Hindlimb muscle (tissue), 1 donor: ENCODE results near the gene DDIT4. TPM values are rescaled to one million over a fixed set of nuclear protein-coding genes. Genes with fewer than 3 reads are reported as not detected.
"Not testable (repeated sequence)": the region's sequence is repeated elsewhere in the genome, so short reads cannot be mapped to it uniquely, and the experiment has no call there.

Source experiments
- DNase-seq: peaks from one replicate; pipeline ENCODE4 v3.0.0-alpha.2; 2013
- polyA plus RNA-seq: library from polyadenylated mRNA; unstranded; fragments of 120-200 nt; gene quantifications from one replicate; pipeline ENCODE4 v1.2.1, GENCODE V29; 2013; ENCODE audit not compliant: insufficient read length

The DDIT4 gene
- polyA plus RNA-seq, 1 donor, result 63.5 TPM

- no peak for DNase-seq
These were observed 5.8 kb upstream of the DDIT4 start for GRCh38 chr10:72267819-72268399.

DNA sequence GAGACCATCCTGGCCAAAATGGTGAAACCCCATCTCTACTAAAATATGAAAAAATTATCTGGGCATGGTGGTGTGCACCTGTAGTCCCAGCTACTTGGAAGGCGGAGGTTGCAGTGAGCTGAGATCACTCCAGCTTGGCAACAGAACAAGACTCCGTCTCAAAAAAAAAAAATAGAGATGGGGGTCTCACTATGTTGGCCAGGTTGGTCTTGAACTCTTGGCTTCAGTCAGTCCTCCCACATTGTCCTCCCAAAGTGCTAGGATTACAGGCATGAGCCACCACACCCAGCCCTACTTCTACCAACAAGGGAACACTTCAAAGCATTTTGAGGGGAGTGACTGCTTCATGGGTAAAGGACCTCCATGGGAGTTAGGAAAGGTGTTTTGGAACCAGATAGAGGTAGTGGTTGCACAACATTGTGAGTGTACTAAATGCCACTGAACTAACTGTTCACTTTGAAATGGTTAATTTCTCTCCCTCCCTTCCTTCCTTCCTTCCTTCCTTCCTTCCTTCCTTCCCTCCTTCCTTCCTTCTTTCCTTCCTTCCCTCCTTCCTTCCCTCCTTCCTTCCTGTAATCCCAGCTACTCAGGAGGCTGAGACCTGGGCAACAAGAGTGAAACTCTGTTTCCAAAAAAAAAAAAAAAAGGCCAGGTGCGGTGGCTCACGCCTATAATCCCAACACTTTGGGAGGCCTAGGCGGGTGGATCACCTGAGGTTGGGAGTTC, 5.1 kb upstream of the DDIT4 start:
- not testable (repeated sequence) for DNase-seq

GRCh38 chr10:72270607-72271281, 3.0 kb upstream of the DDIT4 start:
- DNase-seq, result no peak

DNA sequence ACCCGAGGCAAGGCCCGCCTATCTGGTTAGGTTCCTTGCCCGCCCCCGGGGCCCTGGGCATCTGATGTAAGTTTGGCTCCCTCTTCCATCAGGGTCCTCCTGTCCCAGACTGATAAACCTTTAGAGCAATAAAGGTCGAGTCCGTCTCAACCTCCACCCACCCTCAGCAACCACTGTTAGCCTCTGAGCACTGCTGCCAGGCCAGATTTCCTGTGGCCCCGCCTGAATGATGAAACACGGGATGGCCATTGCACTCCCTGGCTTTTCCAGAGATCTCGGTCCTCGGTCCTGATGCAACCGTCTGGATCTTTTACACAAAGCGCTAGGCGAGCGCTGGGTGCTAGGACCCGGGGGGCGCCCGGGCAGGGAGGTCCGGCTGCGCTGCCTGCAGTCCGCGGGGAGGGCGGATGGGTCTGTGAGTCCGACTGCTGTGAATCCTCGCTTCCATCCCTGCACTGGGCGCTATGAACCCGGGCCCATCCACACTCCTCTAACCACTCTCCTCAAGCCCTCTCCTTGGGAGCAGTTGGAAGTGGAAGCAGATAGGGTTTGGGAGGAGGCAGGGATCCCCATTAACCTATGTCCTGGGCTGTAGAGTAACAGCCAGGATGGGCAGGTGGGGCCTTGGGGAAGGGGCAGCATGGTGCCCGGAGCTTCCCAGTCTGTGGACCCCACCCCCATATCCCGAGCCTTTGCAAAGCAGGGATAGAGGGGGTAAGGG, 875 bp upstream of the DDIT4 start:
- peak; percentile 94 for DNase-seq

DNA sequence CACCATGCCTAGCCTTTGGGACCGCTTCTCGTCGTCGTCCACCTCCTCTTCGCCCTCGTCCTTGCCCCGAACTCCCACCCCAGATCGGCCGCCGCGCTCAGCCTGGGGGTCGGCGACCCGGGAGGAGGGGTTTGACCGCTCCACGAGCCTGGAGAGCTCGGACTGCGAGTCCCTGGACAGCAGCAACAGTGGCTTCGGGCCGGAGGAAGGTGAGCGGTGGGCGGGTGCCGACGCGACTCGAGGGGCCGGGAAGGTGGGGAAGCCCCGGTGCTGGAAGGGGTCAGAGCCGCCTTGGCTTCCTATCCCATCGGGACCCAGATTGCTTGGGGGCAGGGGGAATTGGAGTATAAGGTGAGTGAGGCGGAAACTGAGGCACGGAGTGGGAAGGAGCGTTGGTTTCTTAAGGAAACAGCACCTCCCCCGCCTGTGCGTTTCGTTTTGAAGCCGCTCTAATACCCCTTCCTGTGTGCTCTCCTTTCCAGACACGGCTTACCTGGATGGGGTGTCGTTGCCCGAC, 547 bp downstream of the DDIT4 start:
- DNase-seq, result no peak

- DNase-seq, result peak; percentile 74
These were observed 1.1 kb downstream of the DDIT4 start for GRCh38 chr10:72274730-72275350.

GRCh38 chr10:72275351-72276012, 1.8 kb downstream of the DDIT4 start:
- DNase-seq, result no peak

- no peak for DNase-seq
These were observed 2.3 kb downstream of the DDIT4 start for GRCh38 chr10:72276013-72276387.

DNA sequence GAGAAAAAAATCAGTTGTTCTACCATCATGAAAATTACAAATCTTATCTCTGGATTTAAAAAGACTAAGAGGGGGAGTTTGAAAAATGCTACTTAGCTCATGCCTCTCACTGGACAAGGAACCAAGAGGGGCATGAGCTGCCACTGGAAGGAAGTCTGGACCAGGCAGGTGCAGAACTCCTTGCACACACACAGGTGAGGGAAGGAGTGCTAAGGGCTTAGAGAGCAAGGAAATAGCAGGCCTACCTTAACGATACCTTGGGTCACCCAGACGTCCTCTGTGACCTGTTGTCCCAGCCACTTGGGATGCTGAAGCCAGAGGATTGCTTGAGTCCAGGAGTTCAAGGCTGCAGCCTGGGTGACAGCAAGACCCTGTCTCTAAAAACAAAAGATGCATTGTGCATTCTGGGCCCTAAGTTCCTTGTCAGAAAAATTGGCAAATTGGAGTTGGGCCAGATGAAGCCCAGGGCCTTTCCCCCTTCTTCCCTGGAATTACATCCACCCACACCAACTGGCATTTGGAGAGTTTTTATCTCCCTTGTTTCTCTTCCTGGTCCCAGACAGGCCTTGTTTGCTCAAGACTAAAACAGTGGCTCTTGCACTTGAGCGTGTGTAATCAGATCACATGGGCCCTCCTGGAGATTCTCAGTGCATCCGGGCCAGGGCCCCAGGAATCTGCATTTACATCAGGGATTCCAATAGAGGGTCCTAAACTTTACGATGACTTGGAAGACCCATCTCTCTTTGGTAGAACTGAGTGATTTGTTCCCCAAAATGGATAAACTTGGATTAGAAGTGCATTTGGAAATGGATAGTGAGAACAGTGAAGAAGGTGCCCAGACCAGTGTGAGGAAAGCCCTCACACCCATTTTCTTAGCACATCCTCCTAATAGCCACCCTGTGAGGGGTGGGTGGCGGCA, 3.0 kb downstream of the DDIT4 start:
- no peak for DNase-seq

DNA sequence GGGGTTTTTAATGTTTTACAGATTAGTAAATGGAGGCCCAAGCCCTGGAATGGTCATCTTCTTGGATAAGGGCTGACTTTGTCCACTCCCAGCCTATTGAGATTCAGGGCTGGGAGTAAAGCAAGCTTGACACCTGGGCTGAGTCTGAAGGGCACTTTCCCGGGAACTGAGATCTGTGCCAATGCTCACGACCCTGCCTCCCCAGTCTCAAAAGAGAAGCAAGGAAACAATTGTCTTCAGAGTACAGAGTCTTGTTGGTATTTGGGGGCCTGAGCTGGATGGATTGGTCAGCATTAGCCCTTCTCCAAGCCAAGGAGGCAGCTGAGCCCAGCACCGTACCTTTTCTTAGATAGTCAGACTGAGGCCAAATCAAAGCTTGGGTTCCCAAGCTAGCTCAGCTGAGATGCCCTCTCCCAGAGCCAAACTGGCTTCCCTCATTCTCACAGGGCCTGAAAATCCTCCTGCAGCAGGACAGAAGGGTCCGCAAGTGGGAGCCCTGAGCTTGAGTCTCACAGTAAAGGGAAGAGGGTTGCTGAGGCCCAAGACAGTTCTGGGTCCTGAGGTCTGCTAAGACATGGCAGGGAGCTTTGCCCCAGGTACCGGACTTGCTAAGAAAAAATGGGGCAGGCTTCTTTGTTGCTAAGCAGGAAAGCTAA, 3.7 kb downstream of the DDIT4 start:
- no peak for DNase-seq

DNA sequence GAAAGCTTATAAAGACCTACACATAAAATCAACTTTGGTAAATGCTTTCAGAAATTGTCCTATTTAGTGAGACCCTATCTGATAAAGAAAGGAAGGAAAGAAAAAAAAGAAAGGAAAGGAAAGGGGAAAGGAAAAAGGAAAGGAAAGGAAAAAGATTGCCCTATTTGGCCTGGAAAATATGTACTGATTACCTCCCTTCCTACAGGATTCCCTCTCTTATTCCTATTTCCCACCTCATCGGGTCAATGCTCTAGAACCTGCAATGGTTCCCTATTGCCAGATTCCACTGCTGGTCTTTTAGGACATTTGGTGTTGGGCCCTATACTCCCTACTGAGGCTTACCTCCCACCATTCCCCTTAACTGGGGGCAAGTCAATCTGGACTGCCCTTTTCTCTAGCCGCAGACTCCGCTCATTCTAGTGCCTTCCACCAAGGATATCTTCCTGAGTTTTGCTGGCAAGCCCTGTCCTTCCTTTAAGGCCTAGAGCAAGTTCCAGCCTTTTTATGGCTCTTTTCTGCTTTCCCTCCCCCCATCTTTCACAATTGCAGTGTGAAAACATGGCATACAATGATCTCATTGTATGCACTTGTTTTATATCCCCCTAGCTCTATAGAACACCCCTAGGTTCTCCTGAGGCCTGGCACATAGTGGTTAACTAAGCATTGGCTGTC, 4.4 kb downstream of the DDIT4 start:
- no peak for DNase-seq

DNA sequence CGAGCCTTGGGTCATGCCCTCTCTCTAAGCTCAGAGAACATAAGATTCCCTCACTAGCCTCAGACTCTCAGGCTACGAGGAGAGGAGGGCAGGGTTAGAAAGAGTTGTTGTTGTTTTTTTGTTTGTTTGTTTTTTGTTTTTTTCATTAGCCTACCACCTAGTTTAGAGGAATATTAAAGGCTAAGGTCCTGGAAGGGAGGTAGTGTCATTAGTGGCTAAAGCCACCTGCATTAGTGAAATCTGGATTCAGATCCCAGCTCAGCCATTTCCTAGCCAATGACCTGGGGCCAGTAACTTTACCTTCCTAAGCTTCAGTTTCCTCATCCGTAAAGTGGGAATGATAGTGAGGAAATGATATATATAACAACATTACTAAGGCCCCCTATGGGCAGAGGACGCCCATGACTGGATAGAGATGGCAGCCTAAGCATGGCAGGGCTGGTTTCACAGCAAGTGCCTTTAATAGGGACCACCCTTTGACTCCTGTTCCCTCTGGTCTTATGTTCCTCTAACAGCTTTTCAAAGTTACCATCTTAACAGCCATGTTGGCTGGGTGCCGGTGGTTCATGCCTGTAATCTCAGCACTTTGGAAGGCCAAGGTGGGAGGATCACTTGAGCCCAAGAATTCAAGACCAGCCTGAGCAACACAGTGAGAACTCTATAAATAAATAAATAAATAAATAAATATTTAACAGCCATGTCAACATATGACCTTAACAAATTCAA, 5.1 kb downstream of the DDIT4 start:
- no peak for DNase-seq

- DNase-seq, result not testable (repeated sequence)
These were observed 5.9 kb downstream of the DDIT4 start for GRCh38 chr10:72279587-72279986.

GRCh38 chr10:72283131-72283530, 9.4 kb downstream of the DDIT4 start:
- no peak for DNase-seq

- no peak for DNase-seq
These were observed 12.3 kb downstream of the DDIT4 start for GRCh38 chr10:72285972-72286521.

- DNase-seq, result no peak
These were observed 17.4 kb downstream of the DDIT4 start for GRCh38 chr10:72291019-72291532.

DNA sequence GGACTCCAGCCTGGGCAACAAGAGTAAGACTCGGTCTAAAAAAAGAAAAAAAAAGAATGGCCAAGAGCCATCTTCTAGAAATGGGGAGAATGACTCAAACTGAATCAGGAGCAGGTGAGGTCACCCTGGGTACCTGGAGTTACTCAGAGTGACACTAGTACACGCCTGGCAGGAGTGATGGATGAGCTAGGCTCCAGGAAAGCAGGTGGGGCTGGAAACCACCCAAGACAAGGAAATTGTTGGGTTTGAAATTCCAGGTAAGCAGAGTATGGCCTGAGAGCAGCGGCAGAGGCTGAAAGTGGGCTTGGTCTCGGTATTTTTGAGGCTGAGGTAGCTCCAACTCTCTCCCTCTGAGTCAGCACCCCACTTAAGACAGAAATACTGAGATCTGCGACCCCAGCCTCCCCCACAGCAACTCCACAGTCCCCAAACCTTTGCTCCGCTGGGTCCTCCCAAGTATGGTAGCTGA, 18.5 kb downstream of the DDIT4 start:
- DNase-seq, result no peak

DNA sequence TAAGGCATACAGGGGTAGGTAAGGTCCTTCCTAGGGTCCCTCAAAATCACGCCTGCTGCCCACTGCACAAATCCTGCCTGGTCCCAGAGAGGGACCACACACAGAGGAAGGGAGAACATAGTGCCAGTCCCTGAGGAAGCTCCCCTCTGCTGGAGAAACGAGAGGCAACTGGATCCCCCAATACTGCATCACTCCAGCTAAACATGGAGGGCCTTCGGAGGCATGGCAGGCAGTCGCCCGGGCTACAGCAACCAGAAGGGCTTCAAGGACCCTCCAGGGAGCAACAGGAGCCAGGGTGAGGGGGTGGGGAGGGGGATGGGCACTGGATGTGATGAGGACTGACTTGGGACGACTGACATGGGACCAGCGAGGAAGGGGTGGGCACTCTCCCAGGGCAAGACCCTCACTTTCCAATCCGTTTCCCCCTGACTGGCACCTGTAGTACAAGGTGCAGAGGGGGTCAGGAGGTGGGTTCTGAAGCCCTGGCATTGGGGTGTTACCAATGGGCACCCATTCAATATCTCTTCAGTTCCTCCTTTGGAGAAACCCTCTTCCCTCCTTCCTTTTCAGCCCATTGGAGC, 21.7 kb downstream of the DDIT4 start:
- DNase-seq, result no peak
